Suprapubic skin (tissue), 4 donors: ENCODE results near the gene THRAP3. TPM values are rescaled to one million over a fixed set of nuclear protein-coding genes. Genes with fewer than 3 reads are reported as not detected.

Experiments
- DNase-seq, 2 donors: peaks; one replicate each; pipeline ENCODE4 v3.0.0-alpha.2; 2019; ENCODE audit warnings: low spot score in 2 of 2
- H3K27ac ChIP-seq: fragments of 200-600 bp; sonication (generic); one replicate; pipeline ENCODE4 v1.5.1; 2019
- H3K27me3 ChIP-seq: fragments of 200-600 bp; sonication (generic); one replicate; pipeline ENCODE4 v1.5.1; 2019
- H3K36me3 ChIP-seq: fragments of 200-600 bp; sonication (generic); one replicate; pipeline ENCODE4 v1.5.1; 2019
- H3K4me1 ChIP-seq: fragments of 200-600 bp; sonication (generic); one replicate; pipeline ENCODE4 v1.5.1; 2019
- H3K4me3 ChIP-seq: fragments of 200-600 bp; sonication (generic); one replicate; pipeline ENCODE4 v1.5.1; 2019; ENCODE audit warnings: mild to moderate bottlenecking
- H3K9me3 ChIP-seq: fragments of 200-600 bp; sonication (generic); one replicate; pipeline ENCODE4 v1.5.1; 2019
- CTCF ChIP-seq, 2 donors: fragments of 200-600 bp in 1 of 2; fragments of 450-650 bp in 1 of 2; sonication (generic) in 1 of 2; IDR thresholded peaks; one replicate each; pipeline ENCODE4 v1.5.1; 2016 to 2019; ENCODE audit warnings: antibody characterized with exemption in 2 of 2, mild to moderate bottlenecking in 1 of 2, moderate library complexity in 1 of 2
- EP300 ChIP-seq: sonication (generic); formaldehyde crosslinking; IDR thresholded peaks from one replicate; pipeline ENCODE4 v1.6.1; 2017; ENCODE audit warnings: antibody characterized with exemption
- POLR2A ChIP-seq, 2 donors: fragments of 450-650 bp; IDR thresholded peaks; one replicate each; pipeline ENCODE4 v1.6.1; 2017; ENCODE audit warnings: antibody characterized with exemption in 2 of 2, mild to moderate bottlenecking in 2 of 2, moderate library complexity in 2 of 2
- POLR2AphosphoS5 ChIP-seq, 3 donors: sonication (generic); formaldehyde crosslinking; IDR thresholded peaks; one replicate each; pipeline ENCODE4 v1.6.1; 2017; ENCODE audit warnings: antibody characterized with exemption in 3 of 3
- WGBS: methylation state at CpG from one replicate; pipeline ENCODE4 v1.1.5; 2018; 5-methylcytosine and 5-hydroxymethylcytosine counted together
- total RNA-seq, 4 donors: library from RNA; depleted of rRNA; stranded (reverse); fragments of >200 nt; gene quantifications; one replicate each; pipeline ENCODE4 v1.1.0, GENCODE V29; 2016

The THRAP3 gene
- total RNA-seq, 4 donors from 2014 or later: 73.3 to 93.3 (median 78.2) TPM

- Histone ChIP-seq H3K4me1 (peaks cover 39% of the 10 kb centered on the region), H3K27me3 (no peaks in the 10 kb centered on the region), H3K27ac (peak overlapping the region; percentile 82), H3K9me3 (no peaks in the 10 kb centered on the region), H3K4me3 (no peak overlapping the region), H3K36me3 (no peaks in the 10 kb centered on the region)
- TF ChIP-seq POLR2A (IDR thresholded peaks at IDR 0.05): no peak
- no peak for TF ChIP-seq POLR2AphosphoS5 (IDR thresholded peaks at IDR 0.05)
- TF ChIP-seq CTCF (IDR thresholded peaks at IDR 0.05): no peak
- TF ChIP-seq EP300: no peak
- 47% methylated on average over 10 of the region's 10 CpGs for WGBS
- no peak for DNase-seq
Observed at GRCh38 chr1:36203554-36204346, 20.5 kb upstream of the THRAP3 start.

GRCh38 chr1:36204347-36204909 lies 19.8 kb upstream of the THRAP3 start:
- no peak for DNase-seq
- Histone ChIP-seq H3K4me3 (no peak overlapping the region), H3K27me3 (no peaks in the 10 kb centered on the region), H3K4me1 (peaks cover 39% of the 10 kb centered on the region), H3K9me3 (no peaks in the 10 kb centered on the region), H3K27ac (peak overlapping the region; percentile 82), H3K36me3 (no peaks in the 10 kb centered on the region)
- WGBS: 71% methylated on average over 5 of the region's 6 CpGs
- no peak for TF ChIP-seq EP300

- peak overlapping the region; percentile 53 for H3K27ac ChIP-seq
Observed at GRCh38 chr1:36206323-36206858, 17.9 kb upstream of the THRAP3 start.

GRCh38 chr1:36207339-36207738 lies 16.9 kb upstream of the THRAP3 start:
- 18% methylated on average over 3 of the region's 6 CpGs for WGBS
- peak overlapping the region; percentile 53 for H3K27ac ChIP-seq

More at GRCh38 chr1:36206323-36206858, 17.9 kb upstream of the THRAP3 start:
- Histone ChIP-seq H3K4me1 (peaks cover 39% of the 10 kb centered on the region), H3K27me3 (no peaks in the 10 kb centered on the region), H3K4me3 (no peak overlapping the region), H3K36me3 (no peaks in the 10 kb centered on the region), H3K9me3 (no peaks in the 10 kb centered on the region)
- 78% methylated on average over 3 of the region's 3 CpGs for WGBS
- no peak for DNase-seq
- TF ChIP-seq POLR2A (IDR thresholded peaks at IDR 0.05) (no peak), POLR2AphosphoS5 (IDR thresholded peaks at IDR 0.05) (no peak), CTCF (IDR thresholded peaks at IDR 0.05) (no peak), EP300 (no peak)

GRCh38 chr1:36208978-36209703 lies 15.1 kb upstream of the THRAP3 start:
- WGBS: 71% methylated on average over 6 of the region's 6 CpGs
- DNase-seq: no peak
- no peaks in the 10 kb centered on the region for H3K36me3 ChIP-seq
- H3K27ac ChIP-seq: peak overlapping the region; percentile 30
- no peaks in the 10 kb centered on the region for H3K9me3 ChIP-seq
- H3K27me3 ChIP-seq: no peaks in the 10 kb centered on the region
- H3K4me1 ChIP-seq: peaks cover 27% of the 10 kb centered on the region
- no peak overlapping the region for H3K4me3 ChIP-seq
- TF ChIP-seq POLR2AphosphoS5 (IDR thresholded peaks at IDR 0.05) (peak in 2 of 3 donors; percentile 35 to 55), CTCF (IDR thresholded peaks at IDR 0.05) (no peak)

More at GRCh38 chr1:36207339-36207738, 16.9 kb upstream of the THRAP3 start:
- H3K4me1 ChIP-seq: peaks cover 39% of the 10 kb centered on the region
- no peaks in the 10 kb centered on the region for H3K36me3 ChIP-seq
- DNase-seq: peak; percentile 84 to 87
- no peaks in the 10 kb centered on the region for H3K27me3 ChIP-seq
- TF ChIP-seq POLR2A (IDR thresholded peaks at IDR 0.05) (no peak), POLR2AphosphoS5 (IDR thresholded peaks at IDR 0.05) (peak in 1 of 3 donors; percentile 33)
- no peaks in the 10 kb centered on the region for H3K9me3 ChIP-seq
- no peak overlapping the region for H3K4me3 ChIP-seq

- Histone ChIP-seq H3K27me3 (no peaks in the 10 kb centered on the region), H3K4me1 (peaks cover 21% of the 10 kb centered on the region), H3K9me3 (no peaks in the 10 kb centered on the region), H3K27ac (no peak overlapping the region), H3K36me3 (no peaks in the 10 kb centered on the region), H3K4me3 (no peak overlapping the region)
- no peak for DNase-seq
- 89% methylated on average over 3 of the region's 3 CpGs for WGBS
- TF ChIP-seq POLR2A (IDR thresholded peaks at IDR 0.05): no peak
- TF ChIP-seq EP300: no peak
- TF ChIP-seq CTCF (IDR thresholded peaks at IDR 0.05): no peak
- TF ChIP-seq POLR2AphosphoS5 (IDR thresholded peaks at IDR 0.05): no peak
Observed at GRCh38 chr1:36211307-36211706, 12.9 kb upstream of the THRAP3 start.
